HG02885 (cell line): ENCODE data around the gene PBX2.

ENCODE experiments used
- ATAC-seq: cut with Tn5 transposase; IDR thresholded peaks from one replicate; pipeline ENCODE4 v1.9.1; 2021; ENCODE audit warnings: mild to moderate bottlenecking; ENCODE audit not compliant: unreplicated experiment, poor library complexity

Gene PBX2

DNA sequence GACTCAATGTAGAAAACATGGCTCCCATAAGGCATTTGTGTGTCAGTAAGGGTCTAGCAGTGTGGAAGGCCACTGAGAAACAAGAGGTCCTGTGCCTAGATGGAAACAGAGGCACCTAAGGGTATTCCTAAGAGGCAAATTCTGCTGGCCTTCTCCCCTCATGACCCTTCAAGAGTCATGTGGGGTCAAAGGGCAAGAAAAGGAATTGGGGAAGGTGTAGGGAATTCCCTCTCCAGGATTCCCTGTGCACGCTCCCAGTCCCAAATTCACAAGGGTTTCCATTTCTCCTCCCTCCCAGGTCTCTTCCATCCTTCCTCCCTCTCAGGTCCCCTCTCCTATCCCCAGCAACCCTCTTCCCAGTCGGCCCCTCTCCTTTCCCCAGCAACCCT, 14.7 kb downstream of the PBX2 start:
- ATAC-seq, result no peak

DNA sequence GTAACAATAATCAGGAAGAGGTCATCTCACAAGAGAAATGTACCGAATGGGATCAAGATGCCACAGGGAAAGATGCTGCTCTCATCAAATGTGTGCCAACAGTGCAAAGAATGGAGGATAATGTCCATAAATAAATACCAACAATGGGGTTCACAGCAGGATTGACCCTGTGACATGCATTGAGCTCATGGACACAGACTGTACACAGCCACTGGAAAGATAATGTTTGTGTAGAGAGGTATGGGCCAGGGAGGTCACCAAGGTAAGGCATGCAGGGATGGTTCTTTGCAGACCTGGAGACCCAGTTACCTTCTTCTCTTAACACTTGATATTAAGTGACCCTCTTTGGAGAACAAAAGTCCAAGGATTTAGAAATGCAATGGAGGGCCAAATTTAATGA, 15.6 kb downstream of the PBX2 start:
- ATAC-seq, result no peak

DNA sequence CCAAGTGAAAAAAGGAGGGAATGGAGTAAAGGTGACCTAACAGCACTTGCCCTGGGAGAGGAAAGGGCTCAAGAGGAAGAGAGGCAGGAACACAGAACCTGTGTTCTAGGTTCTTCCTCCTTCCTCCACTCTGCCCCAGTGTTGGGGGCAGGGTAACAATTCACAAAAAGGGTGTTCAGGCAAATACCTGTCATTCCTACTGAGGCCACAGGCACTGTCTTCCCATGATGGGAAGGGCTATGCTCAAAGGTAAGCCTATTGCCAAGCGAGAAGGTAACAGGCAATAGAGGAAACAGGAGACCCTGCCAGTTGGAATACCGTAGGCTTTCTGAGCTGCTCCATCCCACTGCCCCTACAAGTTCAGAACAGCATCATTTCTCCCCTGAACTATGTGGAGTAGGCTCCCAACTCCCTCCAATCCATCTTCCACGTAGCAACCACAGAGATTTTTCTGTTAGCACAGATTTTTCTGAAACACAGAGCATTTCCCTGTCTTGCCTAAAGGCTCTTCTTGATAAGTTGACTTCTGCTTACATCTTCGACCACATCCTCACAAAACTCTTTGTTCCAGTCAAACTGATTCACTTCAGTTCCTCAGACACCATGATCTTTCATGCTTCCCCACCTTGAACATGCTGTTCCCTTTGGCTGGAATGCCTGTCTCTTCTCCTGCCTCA, 16.8 kb downstream of the PBX2 start:
- ATAC-seq, result no peak

DNA sequence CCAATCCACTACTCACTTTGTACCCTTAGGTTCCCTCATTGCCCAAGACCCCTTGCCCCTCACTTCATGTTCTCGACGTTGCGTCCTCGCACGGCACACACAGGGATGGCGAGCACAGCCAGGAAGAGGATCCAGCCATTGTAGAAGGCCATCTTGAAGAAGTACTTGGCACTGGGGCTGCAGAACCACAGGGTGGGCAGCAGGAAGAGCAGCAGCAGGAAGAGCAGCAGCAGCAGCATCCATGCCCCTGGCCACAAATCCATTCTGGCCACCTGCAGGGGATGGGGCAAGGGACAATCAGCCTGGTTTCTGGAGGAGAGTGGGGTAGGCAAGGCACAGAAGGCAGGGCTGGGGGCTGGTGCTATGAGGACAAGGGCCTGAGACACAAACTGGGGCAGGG, 18.8 kb downstream of the PBX2 start:
- ATAC-seq, result no peak

DNA sequence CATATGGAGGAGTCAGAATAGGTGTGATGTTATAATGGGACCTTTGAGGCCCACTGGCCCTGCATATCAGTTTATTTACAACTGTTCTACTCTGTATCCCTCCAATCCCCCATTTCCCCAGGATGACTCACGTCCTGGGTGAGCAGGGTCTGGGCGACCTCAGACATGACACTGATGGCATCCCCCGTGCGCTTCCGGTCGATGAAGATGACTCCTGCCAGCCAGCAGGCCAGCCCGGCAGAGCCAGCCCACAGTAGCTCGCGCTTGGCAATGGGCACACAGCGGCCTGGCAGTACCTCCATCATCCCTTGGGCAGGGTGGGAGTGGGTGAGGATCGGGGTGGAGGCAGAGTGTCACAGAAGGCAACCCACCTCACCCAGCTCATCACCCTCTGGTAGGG, 19.7 kb downstream of the PBX2 start:
- no peak for ATAC-seq

DNA sequence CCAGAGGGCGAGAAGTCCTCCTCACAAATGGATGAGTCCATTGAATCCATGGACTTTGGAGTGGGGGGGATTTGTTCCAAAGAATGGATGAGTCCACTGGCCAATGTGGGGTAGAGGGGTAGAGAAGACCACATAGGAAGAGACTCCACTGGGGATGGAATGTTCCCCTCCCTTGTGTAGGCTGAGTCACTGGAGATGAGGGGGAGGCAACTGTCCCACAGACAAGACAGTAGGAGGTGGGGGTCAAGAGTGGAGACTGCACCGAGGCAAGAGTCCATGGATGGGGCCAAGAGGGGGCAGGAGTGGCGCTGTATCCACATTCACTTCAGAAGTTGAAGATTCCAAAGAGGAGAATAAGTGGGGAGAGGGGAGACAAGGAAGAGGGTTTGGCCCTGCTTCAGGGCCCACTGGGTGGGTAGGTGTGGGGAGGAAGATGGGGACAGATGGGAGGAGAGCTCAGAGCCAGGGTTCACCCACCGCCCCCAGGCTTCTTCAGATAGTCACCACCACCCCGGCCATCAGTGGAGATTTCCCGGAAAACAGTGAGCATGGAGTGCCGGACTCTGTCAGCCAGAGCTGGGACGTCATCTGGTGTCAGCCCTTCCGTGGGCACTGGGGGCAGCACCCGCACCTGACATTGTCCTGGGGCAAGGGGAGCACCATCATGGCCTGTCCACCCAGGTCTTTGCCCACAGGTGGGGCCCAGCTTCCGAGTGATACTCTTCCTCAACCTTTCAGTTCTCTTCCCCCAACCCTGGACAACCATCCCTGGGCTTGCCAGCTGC, 21.0 kb downstream of the PBX2 start:
- ATAC-seq, result no peak

DNA sequence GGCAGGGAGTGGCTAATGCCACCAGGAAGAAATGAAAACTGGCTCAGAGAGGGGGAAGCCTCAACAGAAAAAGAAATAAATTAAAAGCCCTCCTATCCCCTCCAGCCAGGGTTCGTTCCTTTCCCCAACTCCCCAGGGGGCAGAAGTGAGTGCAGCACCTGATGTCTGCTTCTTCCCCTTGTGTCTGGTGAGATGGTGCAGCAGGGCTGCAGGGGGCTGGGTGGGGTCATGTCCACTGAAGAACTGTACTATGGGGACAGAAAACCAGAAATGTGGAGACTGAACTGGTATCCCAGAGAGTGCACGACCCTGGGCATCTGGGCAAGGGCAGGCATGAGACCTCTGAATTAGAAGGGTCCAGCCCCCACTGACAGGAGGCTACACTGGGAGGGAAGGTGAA, 21.7 kb downstream of the PBX2 start:
- no peak for ATAC-seq

DNA sequence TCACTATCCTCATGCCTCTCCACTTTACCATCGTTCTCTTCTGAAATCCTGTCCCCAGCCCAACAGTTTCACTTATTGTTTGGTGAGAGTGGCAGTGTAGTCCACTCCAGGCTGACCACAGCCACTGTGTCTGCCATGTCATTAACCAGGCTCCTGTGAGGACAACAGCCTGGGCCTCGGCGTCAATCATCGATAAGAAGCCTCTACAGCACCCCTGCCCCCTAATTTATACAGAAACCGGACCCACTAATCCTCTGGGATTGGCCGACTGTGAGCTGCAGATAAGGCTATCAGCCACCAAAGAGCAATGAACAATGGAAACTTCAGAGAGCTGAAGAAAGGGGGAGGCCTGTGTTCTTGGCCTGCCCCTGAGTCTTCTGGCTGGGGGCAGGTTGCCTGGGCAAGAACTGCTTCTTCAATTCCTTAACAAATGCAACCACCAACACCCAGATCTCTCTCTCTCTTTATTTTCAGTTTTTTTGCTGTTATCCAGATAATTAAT, 22.2 kb downstream of the PBX2 start:
- no peak for ATAC-seq

DNA sequence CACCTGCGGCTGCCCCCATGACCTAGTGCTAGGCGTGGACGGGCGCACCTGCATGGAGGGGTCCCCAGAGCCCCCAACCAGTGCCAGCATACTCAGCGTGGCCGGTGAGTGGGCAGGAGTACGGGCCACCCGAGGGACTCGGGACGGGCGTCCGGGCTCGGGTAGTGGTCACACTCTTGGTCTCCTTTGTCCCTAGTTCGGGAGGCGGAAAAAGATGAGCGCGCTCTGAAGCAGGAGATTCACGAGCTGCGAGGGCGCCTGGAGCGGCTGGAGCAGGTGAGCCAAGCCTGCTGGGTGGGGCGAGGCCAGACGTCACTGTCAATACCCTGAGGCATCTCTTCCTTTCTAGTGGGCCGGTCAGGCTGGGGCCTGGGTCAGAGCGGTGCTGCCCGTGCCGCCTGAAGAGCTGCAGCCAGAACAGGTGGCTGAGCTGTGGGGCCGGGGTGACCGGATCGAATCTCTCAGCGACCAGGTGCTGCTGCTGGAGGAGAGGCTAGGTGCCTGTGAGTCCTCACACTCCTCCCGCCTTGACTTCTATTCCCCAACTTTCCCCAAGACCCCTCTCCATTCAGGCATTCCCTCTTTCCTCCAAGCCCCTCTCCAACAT, 22.7 kb downstream of the PBX2 start:
- no peak for ATAC-seq

DNA sequence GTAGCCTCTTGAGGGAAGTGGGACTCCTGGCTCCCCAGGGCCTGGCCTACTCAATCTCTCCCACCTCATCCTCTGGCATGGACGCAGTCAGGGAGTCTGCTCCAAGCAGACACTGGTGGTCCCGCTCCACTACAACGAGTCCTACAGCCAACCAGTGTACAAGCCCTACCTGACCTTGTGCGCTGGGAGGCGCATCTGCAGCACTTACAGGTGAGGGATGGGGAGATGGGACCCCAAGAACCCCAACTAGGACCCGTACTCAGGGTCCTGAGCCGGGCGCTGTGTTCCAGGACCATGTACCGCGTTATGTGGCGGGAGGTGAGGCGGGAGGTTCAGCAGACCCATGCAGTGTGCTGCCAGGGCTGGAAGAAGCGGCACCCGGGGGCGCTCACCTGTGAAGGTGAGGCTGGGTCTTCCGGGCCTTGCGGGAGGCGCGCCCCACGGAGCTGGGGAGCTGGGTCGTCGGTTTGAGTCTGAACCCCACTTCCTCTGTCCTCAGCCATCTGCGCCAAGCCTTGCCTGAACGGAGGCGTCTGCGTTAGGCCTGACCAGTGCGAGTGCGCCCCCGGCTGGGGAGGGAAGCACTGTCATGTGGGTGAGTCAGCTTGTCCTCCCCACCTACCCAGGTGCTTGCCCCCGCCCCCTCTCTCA, 23.5 kb downstream of the PBX2 start:
- ATAC-seq, result no peak

DNA sequence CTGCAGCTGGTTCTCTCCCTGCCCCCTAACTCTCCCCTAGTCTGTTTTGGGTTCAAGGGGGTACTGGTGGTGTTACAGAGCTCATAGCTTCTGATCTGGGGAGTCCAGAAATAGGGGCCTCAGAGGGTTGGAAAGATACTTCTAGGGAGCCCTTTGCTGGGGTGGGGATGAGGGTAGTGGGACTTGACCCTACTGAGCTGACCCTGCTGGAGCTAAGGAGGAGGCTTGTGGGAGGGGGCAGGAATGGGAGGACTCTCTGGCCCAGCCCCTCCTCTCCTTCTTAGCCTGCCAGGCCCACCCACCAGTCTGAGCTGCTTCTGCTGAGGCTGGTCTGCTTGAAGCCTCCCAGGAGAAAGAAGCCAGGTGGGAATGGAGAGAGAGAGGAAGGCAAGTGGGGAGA, 25.7 kb downstream of the PBX2 start, which contains the start of gene EGFL8:
Gene EGFL8, plus strand, starts transcription at position 301 of the 400 bp plus-strand sequence. CDS start 1,571 bp downstream, outside the sequence.
- no peak for ATAC-seq

DNA sequence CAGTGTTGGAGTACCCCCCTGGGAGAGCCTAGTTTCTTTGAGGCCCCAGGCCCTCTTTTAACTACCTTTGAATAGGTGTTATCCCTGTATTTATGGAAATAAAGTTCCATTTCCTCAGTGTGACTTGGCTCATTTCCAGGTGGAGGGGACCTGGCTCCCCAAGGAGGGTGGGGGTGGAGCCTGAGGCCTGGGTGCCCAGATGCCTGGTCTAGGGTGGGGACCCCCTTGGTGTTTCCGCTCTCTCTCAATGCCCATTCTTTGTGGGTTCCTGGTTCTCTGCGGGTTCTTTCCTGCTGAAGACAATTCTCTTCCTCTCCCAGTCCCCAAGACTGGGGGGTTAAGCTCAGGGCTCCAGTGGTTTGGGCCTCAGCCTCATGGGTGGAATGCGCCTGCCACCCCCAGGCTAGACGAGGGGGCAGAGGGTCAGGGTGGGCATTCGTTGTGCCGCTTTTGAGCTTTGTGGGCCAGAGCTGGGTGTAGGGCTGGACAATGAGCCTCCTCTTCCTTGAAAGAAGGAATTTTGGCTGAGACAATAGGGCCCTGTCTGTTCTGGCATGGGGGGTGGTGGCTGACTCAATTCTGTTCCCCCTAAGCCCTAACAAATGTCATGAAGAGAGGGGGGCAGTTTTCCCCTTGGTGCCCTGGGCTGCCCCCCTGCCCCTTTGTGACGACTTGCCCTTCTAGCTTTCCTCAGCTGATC, 26.3 kb downstream of the PBX2 start:
- no peak for ATAC-seq

DNA sequence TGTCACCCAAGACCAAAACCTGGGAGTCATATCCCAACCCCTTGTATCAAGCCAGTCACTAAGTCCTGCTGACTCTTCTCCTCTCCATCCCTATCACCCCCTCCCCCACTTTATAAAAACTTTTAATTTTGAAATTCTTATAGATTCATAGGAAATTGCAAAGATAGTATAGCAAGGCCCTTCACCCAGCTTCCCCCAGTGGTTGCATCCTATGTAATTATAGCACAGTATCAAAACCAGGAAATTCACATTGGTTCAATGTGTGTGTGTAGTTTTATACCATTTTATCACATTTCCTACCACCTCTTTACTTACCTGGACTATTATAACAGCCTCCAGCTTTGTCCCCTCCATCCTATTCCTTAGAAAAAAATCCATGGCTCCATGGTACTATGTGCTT, 31.9 kb downstream of the PBX2 start:
- no peak for ATAC-seq

DNA sequence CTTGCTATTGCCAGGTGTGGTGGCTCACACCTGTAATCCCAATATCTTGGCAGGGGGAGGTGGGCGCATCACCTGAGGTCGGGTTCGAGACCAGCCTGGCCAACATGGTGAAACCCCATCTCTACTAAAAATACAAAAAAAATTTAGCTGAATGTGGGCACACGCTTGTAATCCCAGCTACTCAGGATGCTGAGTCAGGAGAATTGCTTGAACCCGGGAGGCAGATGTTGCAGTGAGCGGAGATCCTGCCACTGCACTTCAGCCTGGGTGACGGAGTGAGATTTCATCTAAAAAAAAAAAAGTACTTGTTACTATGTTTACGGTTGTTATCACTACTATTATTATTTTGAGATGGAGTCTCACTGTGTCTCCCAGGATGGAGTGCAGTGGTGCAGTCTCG, 33.1 kb downstream of the PBX2 start:
- ATAC-seq, result no peak

DNA sequence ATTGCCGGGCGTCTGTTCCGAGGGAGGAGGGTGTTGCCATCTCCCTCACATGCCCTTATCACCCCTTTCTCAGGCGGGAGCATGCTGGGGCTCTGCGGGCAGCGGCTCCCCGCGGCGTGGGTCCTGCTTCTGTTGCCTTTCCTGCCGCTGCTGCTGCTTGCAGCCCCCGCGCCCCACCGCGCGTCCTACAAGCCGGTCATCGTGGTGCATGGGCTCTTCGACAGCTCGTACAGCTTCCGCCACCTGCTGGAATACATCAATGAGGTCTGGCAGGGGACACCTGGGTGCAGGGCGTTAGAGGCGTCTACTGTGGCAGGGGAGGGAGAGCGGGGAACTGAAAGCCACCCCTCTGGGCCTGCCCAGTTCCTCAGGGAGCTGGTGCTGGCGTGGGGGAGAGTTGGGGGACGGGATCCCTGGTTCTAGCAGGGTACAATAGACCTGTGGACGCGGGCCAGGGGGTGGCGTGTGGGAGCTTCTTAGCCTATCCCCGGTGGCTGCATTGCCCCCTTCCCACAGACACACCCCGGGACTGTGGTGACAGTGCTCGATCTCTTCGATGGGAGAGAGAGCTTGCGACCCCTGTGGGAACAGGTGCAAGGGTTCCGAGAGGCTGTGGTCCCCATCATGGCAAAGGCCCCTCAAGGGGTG, 35.4 kb downstream of the PBX2 start:
- peak; percentile 56 for ATAC-seq

DNA sequence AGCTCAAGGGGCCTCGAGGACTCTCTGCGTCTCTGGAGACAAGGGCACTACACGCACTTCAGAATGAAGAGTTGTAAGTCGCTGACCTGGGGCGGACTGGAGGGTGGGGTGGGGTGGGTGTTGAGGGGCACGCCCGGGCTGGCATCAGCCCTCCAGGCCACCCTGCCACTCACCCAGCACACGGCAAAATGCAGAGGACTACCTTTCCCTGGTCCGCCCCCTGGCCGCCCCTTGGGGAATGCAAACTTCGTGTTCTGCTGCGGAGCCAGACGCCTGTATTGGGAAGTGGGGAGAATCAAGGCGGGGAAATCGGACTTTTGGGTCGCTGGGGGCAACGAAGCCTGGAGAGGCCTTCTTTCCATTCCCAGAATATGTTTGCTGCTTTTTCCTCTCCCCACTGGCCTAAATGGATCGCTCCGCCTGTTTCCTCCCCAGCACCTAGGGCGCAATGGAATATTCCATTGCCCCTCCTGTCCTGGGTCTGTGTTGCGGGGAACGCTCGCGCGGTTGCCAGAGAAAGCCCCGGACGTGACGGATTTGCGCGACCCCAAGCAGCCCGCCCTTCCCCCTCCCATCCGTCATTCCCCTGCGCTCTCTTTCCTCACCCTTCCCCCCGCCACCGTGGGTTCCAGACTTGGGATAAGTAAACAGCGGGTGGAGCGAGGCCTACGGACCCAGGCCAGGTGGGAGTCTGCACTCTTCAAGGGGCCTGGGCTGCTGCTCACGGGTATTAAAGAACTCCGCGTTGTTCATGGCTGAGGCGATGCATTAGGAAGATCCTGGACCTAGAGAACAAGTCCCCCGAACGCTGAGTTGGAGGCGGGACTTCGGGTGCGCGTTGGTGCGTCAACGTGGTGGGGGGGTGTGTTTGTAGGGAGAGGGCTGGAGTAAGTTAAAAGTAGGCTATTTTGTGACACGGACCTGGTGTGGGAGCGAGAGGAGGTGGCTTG, 36.2 kb downstream of the PBX2 start, which contains the start of gene PPT2:
Gene PPT2, plus strand, starts transcription at position 578 of the 950 bp plus-strand sequence. CDS start 454 bp downstream, outside the sequence.
- peak; percentile 26 for ATAC-seq

DNA sequence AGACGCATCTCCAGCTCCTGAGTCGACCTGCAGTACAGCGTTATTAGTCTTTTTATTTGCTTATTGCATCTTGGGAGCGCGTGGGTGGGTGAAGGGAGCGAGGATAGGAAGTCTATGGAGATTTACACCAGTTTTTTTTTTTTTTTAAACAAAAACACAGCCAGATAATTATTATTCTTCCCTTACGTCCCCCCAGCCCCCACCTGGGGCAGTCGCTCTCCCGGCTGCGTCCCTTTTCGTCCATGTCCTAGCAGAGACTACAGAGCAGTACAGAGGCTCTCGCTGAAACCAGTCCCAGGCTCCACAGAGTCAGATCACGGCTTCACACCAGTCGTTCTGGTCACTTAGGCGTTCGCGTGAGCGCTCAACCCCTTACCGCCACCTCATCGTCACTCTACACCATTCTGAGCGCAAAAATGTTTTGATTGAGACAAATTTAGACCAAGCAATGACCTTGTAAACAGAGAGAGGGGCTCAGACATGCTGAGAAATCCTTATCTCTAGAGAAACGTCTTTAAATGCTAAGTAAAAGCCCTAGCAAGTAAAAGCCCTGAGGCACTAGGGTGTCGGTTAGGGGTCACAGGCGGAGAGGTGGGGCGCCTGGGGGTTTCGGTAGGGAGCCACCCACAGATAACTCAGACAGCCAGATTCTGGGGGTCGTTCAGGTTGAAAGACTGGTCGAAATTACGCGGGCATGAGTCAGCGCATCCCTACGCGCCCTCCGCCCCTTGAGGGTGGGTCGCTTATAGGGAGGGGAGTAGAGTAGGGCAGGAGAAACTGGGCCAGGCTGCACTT, 37.0 kb downstream of the PBX2 start:
- no peak for ATAC-seq
